Measurements from ENCODE around the gene FAM50A.

DNA sequence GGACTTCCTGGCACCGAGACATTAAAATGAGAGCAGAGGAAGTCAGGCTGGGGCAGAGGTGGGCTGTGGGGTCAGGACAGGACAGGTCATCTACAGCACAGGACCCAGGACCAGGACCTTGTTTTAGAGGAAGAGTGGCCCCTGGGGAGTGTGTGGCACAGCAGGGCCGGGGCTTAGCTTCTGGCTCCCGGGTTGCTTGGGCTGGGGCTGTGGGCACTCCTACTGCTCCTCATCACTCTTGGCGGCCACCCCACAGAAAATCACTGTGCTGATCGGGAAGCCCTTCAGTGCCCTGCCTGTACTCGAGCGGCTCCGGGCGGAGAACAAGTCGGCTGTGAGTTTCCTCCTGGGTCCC is 23.6 kb upstream of the FAM50A start:
- TF ChIP-seq, protein P1, sequence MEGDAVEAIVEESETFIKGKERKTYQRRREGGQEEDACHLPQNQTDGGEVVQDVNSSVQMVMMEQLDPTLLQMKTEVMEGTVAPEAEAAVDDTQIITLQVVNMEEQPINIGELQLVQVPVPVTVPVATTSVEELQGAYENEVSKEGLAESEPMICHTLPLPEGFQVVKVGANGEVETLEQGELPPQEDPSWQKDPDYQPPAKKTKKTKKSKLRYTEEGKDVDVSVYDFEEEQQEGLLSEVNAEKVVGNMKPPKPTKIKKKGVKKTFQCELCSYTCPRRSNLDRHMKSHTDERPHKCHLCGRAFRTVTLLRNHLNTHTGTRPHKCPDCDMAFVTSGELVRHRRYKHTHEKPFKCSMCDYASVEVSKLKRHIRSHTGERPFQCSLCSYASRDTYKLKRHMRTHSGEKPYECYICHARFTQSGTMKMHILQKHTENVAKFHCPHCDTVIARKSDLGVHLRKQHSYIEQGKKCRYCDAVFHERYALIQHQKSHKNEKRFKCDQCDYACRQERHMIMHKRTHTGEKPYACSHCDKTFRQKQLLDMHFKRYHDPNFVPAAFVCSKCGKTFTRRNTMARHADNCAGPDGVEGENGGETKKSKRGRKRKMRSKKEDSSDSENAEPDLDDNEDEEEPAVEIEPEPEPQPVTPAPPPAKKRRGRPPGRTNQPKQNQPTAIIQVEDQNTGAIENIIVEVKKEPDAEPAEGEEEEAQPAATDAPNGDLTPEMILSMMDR (conservative IDR thresholded peaks at IDR 0.05) = no peak
- TF ChIP-seq ZFX (IDR thresholded peaks at IDR 0.05) = no peak
